HepG2 (cell line): ENCODE data around the gene CACNG7. TPM values are rescaled to one million over a fixed set of nuclear protein-coding genes. Genes with fewer than 3 reads are reported as not detected.

ENCODE experiments used
- ATAC-seq: fragments of 200-7000 bp; cut with Tn5 transposase; 3 replicates; pipeline ENCODE4 v1.9.1; 2020; ENCODE audit warnings: mild to moderate bottlenecking, moderate library complexity
- BruUV-seq: library from RNA; stranded (reverse); fragments of 400-500 nt; replicated peaks from 2 replicates; lab custom pipeline; 2021; lab: Mats Ljungman, UMichigan
- CTCF ChIA-PET: fragments of 300-600 bp; formaldehyde crosslinking; extraction: SDS; loops from one replicate; lab custom pipeline; 2021; ENCODE audit warnings: low total read pairs, inconsistent platforms, low intra/inter-chr PET ratio; lab: Yijun Ruan, JAX
- POLR2A ChIA-PET: fragments of 350-600 bp; sonication (Branson Sonifier 250); formaldehyde crosslinking; loops from one replicate; lab custom pipeline; 2020; ENCODE audit warnings: antibody characterized with exemption, inconsistent platforms; lab: Yijun Ruan, JAX
- DNase-seq: peaks from one replicate; pipeline ENCODE4 v3.0.0-alpha.2; 2015; ENCODE audit warnings: low spot score
- FAIRE-seq: peaks from 3 replicates; lab custom pipeline; 2011; peaks lifted over from hg19 to GRCh38; lab: Jason Lieb, UNC
- H2AFZ ChIP-seq: one replicate; pipeline ENCODE4 v1.6.1; 2011; ENCODE audit warnings: low read length, inconsistent platforms
- H3K27ac ChIP-seq: fragments of 300-600 bp; 3 replicates; pipeline ENCODE4 v1.8.0; 2011; ENCODE audit warnings: mixed run types, mild to moderate bottlenecking, mixed read lengths, low read length, inconsistent platforms; ENCODE audit not compliant: insufficient read depth; ENCODE audit errors: extremely low read length
- H3K27me3 ChIP-seq, 2 experiments: fragments of 200-600 bp in 1 of 2; 2 replicates in 1 of 2; 3 replicates in 1 of 2; pipeline versions ENCODE4 v1.6.0 to v1.8.0; 2011; ENCODE audit warnings: low read length in 2 of 2, mild to moderate bottlenecking in 2 of 2, moderate library complexity in 2 of 2, inconsistent platforms in 1 of 2; ENCODE audit not compliant: insufficient read depth in 2 of 2, control insufficient read depth in 1 of 2
- H3K36me3 ChIP-seq, 2 experiments: fragments of 200-600 bp in 1 of 2; replicated peaks in 1 of 2; 2 replicates in 1 of 2; 3 replicates in 1 of 2; pipeline versions ENCODE4 v1.5.1 to v1.8.0; 2011; ENCODE audit warnings: low read length in 2 of 2, inconsistent platforms in 1 of 2; ENCODE audit not compliant: insufficient read depth in 2 of 2, control insufficient read depth in 1 of 2
- H3K4me1 ChIP-seq: 2 replicates; pipeline ENCODE4 v1.5.1; 2012; ENCODE audit warnings: low read length, inconsistent platforms; ENCODE audit not compliant: insufficient read depth
- H3K4me2 ChIP-seq: 2 replicates; pipeline ENCODE4 v1.6.0; 2011; ENCODE audit warnings: low read depth, low read length, inconsistent platforms
- H3K4me3 ChIP-seq, 3 experiments: fragments of 200-600 bp in 1 of 3; sonication (generic), shearing (Covaris generic) in 1 of 3; replicated peaks in 1 of 3; 2 replicates each; pipeline ENCODE4 v1.5.1; 2011 to 2016; ENCODE audit warnings: low read length in 3 of 3, inconsistent platforms in 2 of 3, low read depth in 2 of 3, mild to moderate bottlenecking in 2 of 3, control low read depth in 1 of 3, mixed read lengths in 1 of 3; ENCODE audit not compliant: insufficient read depth in 1 of 3
- H3K79me2 ChIP-seq: one replicate; pipeline ENCODE4 v1.6.1; 2011; ENCODE audit warnings: low read length, inconsistent platforms; ENCODE audit not compliant: insufficient read depth
- H3K9ac ChIP-seq: 2 replicates; pipeline ENCODE4 v1.6.0; 2011; ENCODE audit warnings: mild to moderate bottlenecking, low read depth, low read length, inconsistent platforms; ENCODE audit not compliant: insufficient read depth
- H3K9me3 ChIP-seq: 2 replicates; pipeline ENCODE4 v1.5.1; 2012; ENCODE audit warnings: mild to moderate bottlenecking, low read length
- H4K20me1 ChIP-seq: 2 replicates; pipeline ENCODE4 v1.6.0; 2011; ENCODE audit warnings: inconsistent platforms, mild to moderate bottlenecking, low read length, moderate library complexity; ENCODE audit not compliant: insufficient read depth
- ARNTL ChIP-seq: sonication (generic); formaldehyde crosslinking; IDR thresholded peaks from 2 replicates; pipeline ENCODE4 v1.4.0; 2020; ENCODE audit warnings: mild to moderate bottlenecking, missing genetic modification reagents
- KDM2A ChIP-seq: sonication (generic); formaldehyde crosslinking; IDR thresholded peaks from 2 replicates; pipeline ENCODE4 v1.4.0; 2020; ENCODE audit warnings: low read depth, missing genetic modification reagents, borderline replicate concordance
- NFKB2 ChIP-seq: sonication (generic); formaldehyde crosslinking; IDR thresholded peaks from 2 replicates; pipeline ENCODE4 v1.4.0; 2020; ENCODE audit warnings: missing genetic modification reagents, borderline replicate concordance
- PAF1 ChIP-seq: IDR thresholded peaks from 2 replicates; pipeline ENCODE4 v1.6.1; 2016; ENCODE audit warnings: missing genetic modification reagents, missing compliant biosample characterization
- POLR2AphosphoS2 ChIP-seq: IDR thresholded peaks from 2 replicates; pipeline ENCODE4 v1.6.1; 2011; ENCODE audit warnings: low read depth, low read length, improper control_type of control experiment
- POLR2AphosphoS5 ChIP-seq: IDR thresholded peaks from 2 replicates; pipeline ENCODE4 v1.6.1; 2012; ENCODE audit warnings: low read depth, low read length
- POLR2G ChIP-seq: fragments of 200-400 bp; formaldehyde crosslinking; IDR thresholded peaks from 2 replicates; pipeline ENCODE4 v1.6.1; 2018; ENCODE audit warnings: mild to moderate bottlenecking, low read depth, low read length, moderate library complexity
- SOX13 ChIP-seq, 3 experiments: fragments of 450-650 bp in 1 of 3; sonication (generic) in 1 of 3; formaldehyde crosslinking in 1 of 3; IDR thresholded peaks in 2 of 3; conservative IDR thresholded peaks in 1 of 3; 2 replicates each; pipeline versions ENCODE4 v1.5.0 to v1.6.1; 2016 to 2020; ENCODE audit warnings: antibody characterized with exemption in 1 of 3, mild to moderate bottlenecking in 1 of 3, missing compliant biosample characterization in 1 of 3, missing genetic modification reagents in 1 of 3, moderate library complexity in 1 of 3
- YEATS2 ChIP-seq: sonication (generic); formaldehyde crosslinking; IDR thresholded peaks from 2 replicates; pipeline ENCODE4 v1.4.0; 2020; ENCODE audit warnings: missing genetic modification reagents, borderline replicate concordance
- WGBS: methylation state at CpG from one replicate; pipeline ENCODE4 v1.1.6; 2017; ENCODE audit warnings: low lambda C conversion rate; 5-methylcytosine and 5-hydroxymethylcytosine counted together
- in situ Hi-C: cut with HindIII; loops from 2 replicates; pipeline ENCODE4 v1.10.0; 2017; ENCODE audit warnings: low pct_unique_long_range_greater_than_20kb; ENCODE audit not compliant: extremely low pct_ligation_motif_present
- intact Hi-C: fragments of 100-400 bp; cut with micrococcal nuclease; formaldehyde crosslinking; loops from one replicate; pipeline ENCODE4 v1.10.0; 2022; ENCODE audit not compliant: unreplicated experiment
- polyA plus RNA-seq, 8 experiments: library from polyadenylated mRNA; depleted of rRNA in 3 of 8; stranded (reverse) in 7 of 8; unstranded in 1 of 8; fragments of >200 nt; fragmentation: Illumina TruSeq in 4 of 8; extraction: Trizol in 4 of 8; gene quantifications; 2 replicates each; pipeline versions ENCODE4 v1.2.1 to v1.2.3, GENCODE V29; 2011 to 2016; ENCODE audit warnings: low read depth in 4 of 8, missing spikeins in 1 of 8, mixed read lengths in 1 of 8; ENCODE audit not compliant: insufficient read depth in 1 of 8
- total RNA-seq, 5 experiments: library from RNA; depleted of rRNA; stranded (reverse); fragments of >200 nt; fragmentation: Illumina TruSeq; extraction: Trizol; gene quantifications; 2 replicates each; pipeline ENCODE4 v1.2.3, GENCODE V29; 2016; ENCODE audit warnings: low read depth in 1 of 5

The CACNG7 gene
- total and polyA plus RNA-seq, 2 of the 13 experiments (the other 11 are each of a cell fraction or from before 2014, with no cell fraction given) = not detected

DNA sequence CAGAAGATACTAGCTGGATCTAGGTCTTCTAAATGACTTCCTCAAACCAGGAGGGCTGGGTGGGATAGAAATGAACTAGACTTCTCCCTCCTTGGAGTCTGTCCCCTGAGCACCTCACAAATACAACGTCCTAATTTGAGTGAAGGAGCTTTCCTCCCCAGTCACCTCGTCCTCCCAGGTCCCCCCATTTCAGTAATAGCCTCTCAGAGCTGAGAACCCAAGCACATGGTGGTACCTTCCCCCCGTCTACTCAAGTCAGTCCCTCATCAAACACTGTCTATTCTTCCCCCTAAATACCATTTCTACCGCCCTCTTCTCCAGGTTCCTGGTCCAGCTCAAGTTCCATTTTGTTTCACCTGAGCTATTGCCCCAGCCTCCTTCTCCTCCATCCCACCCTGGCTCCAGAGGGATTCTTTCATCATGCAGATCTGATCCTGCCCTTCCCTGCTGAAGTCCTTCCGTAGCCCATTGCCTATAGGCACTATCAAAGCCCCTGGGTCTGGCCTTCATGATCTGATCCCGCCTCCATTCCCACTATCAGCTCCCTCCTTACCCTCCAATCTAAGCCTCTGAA is 32.3 kb upstream of the CACNG7 start (continued):
- TF ChIP-seq KDM2A (CRISPR knock-in tag) (no peak), NFKB2 (no peak), POLR2AphosphoS5 (peak; percentile 59), YEATS2 (CRISPR knock-in tag) (no peak), SOX13 (IDR thresholded peaks at IDR 0.05) (no peak), SOX13 (CRISPR knock-in tag; conservative IDR thresholded peaks at IDR 0.05 in 1 of 2, IDR thresholded peaks at IDR 0.05 in 1 of 2) (peak in 1 of 2 experiments; percentile 91; a peak in 1 of 4 replicates), ARNTL (CRISPR knock-in tag) (no peak), PAF1 (CRISPR knock-in tag) (peak; percentile 35; the same call in 1 of the 2 replicates)

DNA sequence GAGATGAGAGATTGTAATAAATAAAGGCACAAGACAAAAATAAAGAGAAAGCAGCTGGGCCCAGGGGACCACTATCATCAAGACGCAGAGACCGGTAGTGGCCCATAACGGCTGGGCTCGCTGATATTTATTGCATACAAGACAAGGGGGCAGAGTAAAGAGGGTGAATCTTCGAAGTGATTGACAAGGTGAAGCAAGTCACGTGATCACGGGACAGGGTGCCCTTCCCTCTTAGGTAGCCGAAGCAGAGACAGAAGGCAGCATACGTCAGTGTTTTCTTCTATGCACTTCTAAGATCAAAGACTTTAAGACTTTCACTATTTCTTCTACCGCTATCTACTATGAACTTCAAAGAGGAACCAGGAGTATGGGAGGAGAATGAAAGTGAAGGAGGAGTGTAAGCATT is 31.7 kb upstream of the CACNG7 start:
- Histone ChIP-seq H3K9me3 (no peaks in the 10 kb centered on the region), H2AFZ (no peak overlapping the region), H3K36me3 (peaks cover 9 to 26% of the 10 kb centered on the region in 2 experiments; a peak in 4 of 5 replicates), H3K9ac (no peak overlapping the region), H3K79me2 (no peaks in the 10 kb centered on the region), H3K4me2 (no peak overlapping the region), H3K4me1 (peaks cover 30% of the 10 kb centered on the region), H3K27me3 (peaks cover 0 to 9% of the 10 kb centered on the region in 2 experiments; a peak in 2 of 5 replicates), H3K4me3 (no peak overlapping the region), H4K20me1 (peaks cover 10% of the 10 kb centered on the region), H3K27ac (no peak overlapping the region)
- CTCF ChIA-PET = no interaction called here
- in situ Hi-C loops = no loop called here
- no peak for DNase-seq
- no peak for FAIRE-seq
- 85% methylated on average over 10 of the region's 10 CpGs for WGBS
- no TSS peak for BruUV-seq
- intact Hi-C loops = no loop called here
- POLR2A ChIA-PET = interaction anchor here (4.3 kb wide), 1 partner anchor 11 kb away, joined by 102 read pairs; the partner anchor contains the start of gene MYADM
- ATAC-seq = no peak
- TF ChIP-seq POLR2AphosphoS2 (peak; percentile 1), POLR2G (peak; percentile 45; the same call in 1 of the 2 replicates), NFKB2 (no peak)
